Right atrium auricular region (tissue), 2 donors: ENCODE data around the gene FOXP1. TPM values are rescaled to one million over a fixed set of nuclear protein-coding genes. Genes with fewer than 3 reads are reported as not detected.

Experiments
- DNase-seq: peaks from one replicate; pipeline ENCODE4 v3.0.0-alpha.2; 2019; ENCODE audit warnings: low spot score
- H3K27ac ChIP-seq, 2 donors: fragments of 200-600 bp; sonication (generic); 1 replicate in 1 of 2; 2 replicates in 1 of 2; pipeline ENCODE4 v1.5.1; 2016 to 2019
- H3K27me3 ChIP-seq, 2 donors: fragments of 200-600 bp; sonication (generic); one replicate each; pipeline versions ENCODE4 v1.5.1 to v1.6.0; 2017 to 2019
- H3K36me3 ChIP-seq: fragments of 200-600 bp; sonication (generic); one replicate; pipeline ENCODE4 v1.5.1; 2016
- H3K4me1 ChIP-seq, 2 donors: fragments of 200-600 bp; sonication (generic); one replicate each; pipeline versions ENCODE4 v1.5.1 to v1.6.0; 2017 to 2019
- H3K4me3 ChIP-seq, 2 donors: fragments of 200-600 bp; sonication (generic); 1 replicate in 1 of 2; 2 replicates in 1 of 2; pipeline ENCODE4 v1.5.1; 2017 to 2019; ENCODE audit warnings: mild to moderate bottlenecking in 1 of 2, moderate library complexity in 1 of 2
- H3K9me3 ChIP-seq, 2 donors: fragments of 200-600 bp; sonication (generic); one replicate each; pipeline ENCODE4 v1.5.1; 2019
- total RNA-seq, 2 donors: library from RNA; depleted of rRNA; stranded (reverse); fragments of >200 nt; gene quantifications; one replicate each; pipeline ENCODE4 v1.1.0, GENCODE V29; 2016
- TF ChIP-seq, protein P1 (sequence below), 2 donors: fragments of 200-600 bp; sonication (generic); IDR thresholded peaks; one replicate each; pipeline ENCODE4 v1.5.1; 2019; ENCODE audit warnings: antibody characterized with exemption in 2 of 2

FOXP1 gene
- total RNA-seq, 2 donors from 2014 or later = 39.2 to 59.0 TPM

DNA sequence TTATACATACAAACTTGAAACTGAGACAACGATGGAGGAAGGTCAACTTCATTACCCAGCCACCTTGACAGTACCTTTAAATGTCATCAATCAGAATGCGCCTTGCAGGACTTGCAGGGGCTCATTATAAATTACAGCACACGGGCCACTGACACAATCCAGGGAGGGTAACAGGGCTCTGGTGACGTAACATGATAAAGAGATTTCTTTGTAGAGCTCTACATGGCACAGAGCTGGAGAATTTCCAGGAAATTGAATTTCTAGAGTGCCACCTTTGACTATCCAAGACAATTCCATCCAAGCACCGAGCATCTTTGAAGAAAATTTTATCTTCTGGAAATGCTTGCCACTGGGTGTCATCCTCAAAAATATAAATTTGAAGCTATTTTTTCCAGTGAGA is 486.0 kb downstream of the FOXP1 start:
- no peak overlapping the region for H3K27ac ChIP-seq
- no peaks in the 10 kb centered on the region for H3K9me3 ChIP-seq
- H3K4me3 ChIP-seq = no peak overlapping the region
- H3K27me3 ChIP-seq = no peaks in the 10 kb centered on the region
- peaks cover 0 to 24% of the 10 kb centered on the region in 2 donors for H3K4me1 ChIP-seq
- TF ChIP-seq, protein P1, sequence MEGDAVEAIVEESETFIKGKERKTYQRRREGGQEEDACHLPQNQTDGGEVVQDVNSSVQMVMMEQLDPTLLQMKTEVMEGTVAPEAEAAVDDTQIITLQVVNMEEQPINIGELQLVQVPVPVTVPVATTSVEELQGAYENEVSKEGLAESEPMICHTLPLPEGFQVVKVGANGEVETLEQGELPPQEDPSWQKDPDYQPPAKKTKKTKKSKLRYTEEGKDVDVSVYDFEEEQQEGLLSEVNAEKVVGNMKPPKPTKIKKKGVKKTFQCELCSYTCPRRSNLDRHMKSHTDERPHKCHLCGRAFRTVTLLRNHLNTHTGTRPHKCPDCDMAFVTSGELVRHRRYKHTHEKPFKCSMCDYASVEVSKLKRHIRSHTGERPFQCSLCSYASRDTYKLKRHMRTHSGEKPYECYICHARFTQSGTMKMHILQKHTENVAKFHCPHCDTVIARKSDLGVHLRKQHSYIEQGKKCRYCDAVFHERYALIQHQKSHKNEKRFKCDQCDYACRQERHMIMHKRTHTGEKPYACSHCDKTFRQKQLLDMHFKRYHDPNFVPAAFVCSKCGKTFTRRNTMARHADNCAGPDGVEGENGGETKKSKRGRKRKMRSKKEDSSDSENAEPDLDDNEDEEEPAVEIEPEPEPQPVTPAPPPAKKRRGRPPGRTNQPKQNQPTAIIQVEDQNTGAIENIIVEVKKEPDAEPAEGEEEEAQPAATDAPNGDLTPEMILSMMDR (IDR thresholded peaks at IDR 0.05) = no peak
- DNase-seq = no peak
- H3K36me3 ChIP-seq = no peaks in the 10 kb centered on the region

DNA sequence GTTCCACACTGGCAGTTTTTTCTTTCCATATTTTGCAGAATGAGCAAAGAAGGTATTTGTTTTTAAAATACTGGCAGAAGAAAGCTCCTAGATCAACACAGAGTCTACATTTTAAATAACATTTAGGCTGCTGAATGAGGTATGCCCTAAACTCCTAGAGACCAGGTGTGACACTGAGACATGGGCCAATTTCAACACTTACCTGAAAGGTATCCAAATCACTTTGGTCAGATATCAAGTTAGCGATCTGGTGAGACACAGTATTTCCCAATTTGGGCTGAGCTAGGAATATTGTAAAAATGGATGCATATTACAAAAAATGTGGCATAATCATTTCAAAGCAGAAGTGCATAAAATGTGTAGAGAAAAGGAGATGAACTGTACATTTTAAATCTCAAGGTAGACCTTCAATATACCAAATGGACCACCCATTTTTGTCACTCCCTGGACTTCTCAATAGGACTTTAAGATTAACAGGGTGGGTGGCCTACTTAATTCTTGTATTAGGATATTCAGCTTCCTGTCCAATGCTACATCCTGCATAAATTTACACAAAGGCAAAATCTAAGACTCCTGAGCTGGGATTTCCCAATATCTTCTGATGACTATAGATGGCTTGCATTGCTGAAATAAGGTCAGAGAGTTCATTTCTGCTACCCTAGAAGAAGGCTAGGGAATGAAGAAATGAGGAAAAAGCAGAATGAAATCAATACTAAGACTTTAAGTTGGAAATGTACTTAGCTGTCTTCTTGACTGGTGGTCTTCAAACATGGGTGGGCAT is 487.8 kb downstream of the FOXP1 start:
- Histone ChIP-seq H3K27me3 (no peaks in the 10 kb centered on the region), H3K4me1 (peaks cover 0 to 6% of the 10 kb centered on the region in 2 donors), H3K36me3 (no peaks in the 10 kb centered on the region), H3K9me3 (no peaks in the 10 kb centered on the region), H3K4me3 (no peak overlapping the region), H3K27ac (no peak overlapping the region)
- TF ChIP-seq, protein P1 (IDR thresholded peaks at IDR 0.05) = no peak
- DNase-seq = no peak

DNA sequence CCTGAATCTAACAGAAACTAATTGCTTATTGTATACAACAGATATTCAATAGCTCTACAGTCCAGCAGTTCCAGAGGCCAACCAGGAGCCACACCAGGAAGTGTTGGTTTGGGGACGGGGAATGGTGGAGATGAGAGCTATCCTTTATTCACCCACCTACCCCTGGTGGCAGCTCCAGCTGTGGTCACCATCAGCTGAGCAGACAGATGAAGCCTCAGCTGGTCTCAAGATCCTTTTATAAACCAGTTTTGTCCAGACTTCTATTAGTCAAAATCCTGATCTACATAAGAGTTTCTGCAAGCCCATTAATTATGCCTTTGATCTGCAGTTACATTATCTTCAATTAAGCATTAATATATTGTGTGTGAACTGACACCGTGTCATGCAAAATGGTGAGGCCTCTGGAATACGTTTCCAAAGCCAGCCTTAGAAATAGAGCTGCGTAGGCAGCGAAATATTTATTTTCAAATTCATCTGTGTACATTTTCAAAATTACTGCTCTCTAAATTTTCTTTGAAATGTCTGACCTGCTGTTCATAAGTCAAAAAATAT is 488.8 kb downstream of the FOXP1 start:
- TF ChIP-seq, protein P1 (IDR thresholded peaks at IDR 0.05) = no peak
- no peak overlapping the region for H3K27ac ChIP-seq
- H3K27me3 ChIP-seq = no peaks in the 10 kb centered on the region
- H3K36me3 ChIP-seq = no peaks in the 10 kb centered on the region
- no peaks in the 10 kb centered on the region for H3K9me3 ChIP-seq
- no peak for DNase-seq
- H3K4me1 ChIP-seq = no peaks in the 10 kb centered on the region
- no peak overlapping the region for H3K4me3 ChIP-seq

DNA sequence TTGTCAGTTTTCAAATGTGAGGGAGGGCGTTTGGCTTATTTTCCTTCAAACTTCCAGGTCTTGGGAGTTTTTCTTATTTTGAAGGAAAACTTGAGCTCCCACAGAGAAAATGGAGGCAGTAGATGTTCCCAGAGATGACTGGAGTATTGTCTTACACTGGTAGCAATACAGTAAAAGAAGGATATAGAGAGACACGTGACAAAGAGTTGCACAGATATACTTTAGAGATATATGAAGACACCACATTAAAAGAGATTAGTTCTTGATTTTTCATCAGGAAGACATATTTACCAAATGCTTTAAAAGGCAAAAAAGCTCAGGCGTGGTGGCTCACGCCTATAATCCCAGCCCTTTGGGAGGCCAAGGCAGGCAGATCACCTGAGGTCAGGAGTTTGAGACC is 490.9 kb downstream of the FOXP1 start:
- no peak for DNase-seq
- Histone ChIP-seq H3K27me3 (no peaks in the 10 kb centered on the region), H3K36me3 (no peaks in the 10 kb centered on the region), H3K4me1 (peaks cover 0 to 9% of the 10 kb centered on the region in 2 donors), H3K9me3 (no peaks in the 10 kb centered on the region), H3K4me3 (no peak overlapping the region), H3K27ac (no peak overlapping the region)
- TF ChIP-seq, protein P1 (IDR thresholded peaks at IDR 0.05) = no peak

DNA sequence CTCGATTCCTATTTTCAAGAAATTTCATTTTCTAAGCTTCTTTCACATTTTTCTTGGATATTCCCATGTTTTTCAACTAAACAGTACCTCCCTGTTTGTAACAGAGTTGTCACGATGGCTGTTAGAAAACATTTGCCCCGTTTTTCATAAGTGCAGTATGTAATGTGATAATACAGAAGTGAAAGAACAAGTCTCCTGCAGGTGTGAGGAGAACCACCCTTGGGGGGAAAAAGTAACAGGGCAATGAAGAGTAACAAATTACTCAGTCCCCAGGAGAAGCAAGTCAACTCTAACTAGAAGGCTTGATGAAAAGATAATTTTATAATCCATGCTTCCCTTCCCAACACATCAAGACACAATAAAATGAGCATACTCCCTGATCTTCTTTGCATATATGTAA is 493.3 kb downstream of the FOXP1 start:
- Histone ChIP-seq H3K36me3 (no peaks in the 10 kb centered on the region), H3K27me3 (no peaks in the 10 kb centered on the region), H3K9me3 (no peaks in the 10 kb centered on the region), H3K27ac (no peak overlapping the region), H3K4me1 (peaks cover 0 to 9% of the 10 kb centered on the region in 2 donors), H3K4me3 (no peak overlapping the region)
- TF ChIP-seq, protein P1 (IDR thresholded peaks at IDR 0.05) = no peak
- DNase-seq = no peak
